ENCODE results near the gene GRID2IP. TPM values are rescaled to one million over a fixed set of nuclear protein-coding genes. Genes with fewer than 3 reads are reported as not detected.

Gene GRID2IP
- total and polyA plus RNA-seq, 10 of the 15 experiments (the other 5 are each of a cell fraction or from before 2014, with no cell fraction given), result not detected

DNA sequence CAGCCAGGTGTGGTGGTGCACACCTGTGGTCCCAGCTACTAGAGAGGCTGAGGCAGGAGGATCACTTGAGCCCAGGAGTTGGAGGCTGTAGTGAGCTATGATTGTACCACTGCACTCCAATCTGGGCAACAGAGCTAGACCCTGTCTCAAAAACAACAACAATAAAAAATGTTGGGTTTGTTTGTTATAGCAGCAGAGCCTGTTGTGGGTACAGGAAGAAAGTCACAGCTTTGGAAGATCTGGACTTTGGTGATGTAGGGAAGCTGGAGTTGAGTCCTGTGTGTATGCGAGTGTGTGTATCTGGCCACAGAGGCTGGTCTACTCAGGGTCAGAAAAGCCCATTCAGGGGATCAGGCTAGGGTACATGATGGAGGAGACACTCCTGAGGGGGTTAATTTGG is 3.9 kb downstream of the GRID2IP start:
- DNase-seq (ENCODE audit: low read depth, low spot score) (no peak), FAIRE-seq (no peak), ATAC-seq (no peak)
- ChIA-PET POLR2A (no interaction called here), RAD21 (ENCODE audit: unreplicated experiment) (no interaction called here), SMC1A (ENCODE audit: uncharacterized antibody, unreplicated experiment) (no interaction called here), CTCF (interaction anchor here (0.6 to 1.1 kb wide), 2 partner anchors 13 to 29 kb away, joined by 3 read pairs; no protein-coding TSS in a partner anchor)
- TF ChIP-seq, protein P1, sequence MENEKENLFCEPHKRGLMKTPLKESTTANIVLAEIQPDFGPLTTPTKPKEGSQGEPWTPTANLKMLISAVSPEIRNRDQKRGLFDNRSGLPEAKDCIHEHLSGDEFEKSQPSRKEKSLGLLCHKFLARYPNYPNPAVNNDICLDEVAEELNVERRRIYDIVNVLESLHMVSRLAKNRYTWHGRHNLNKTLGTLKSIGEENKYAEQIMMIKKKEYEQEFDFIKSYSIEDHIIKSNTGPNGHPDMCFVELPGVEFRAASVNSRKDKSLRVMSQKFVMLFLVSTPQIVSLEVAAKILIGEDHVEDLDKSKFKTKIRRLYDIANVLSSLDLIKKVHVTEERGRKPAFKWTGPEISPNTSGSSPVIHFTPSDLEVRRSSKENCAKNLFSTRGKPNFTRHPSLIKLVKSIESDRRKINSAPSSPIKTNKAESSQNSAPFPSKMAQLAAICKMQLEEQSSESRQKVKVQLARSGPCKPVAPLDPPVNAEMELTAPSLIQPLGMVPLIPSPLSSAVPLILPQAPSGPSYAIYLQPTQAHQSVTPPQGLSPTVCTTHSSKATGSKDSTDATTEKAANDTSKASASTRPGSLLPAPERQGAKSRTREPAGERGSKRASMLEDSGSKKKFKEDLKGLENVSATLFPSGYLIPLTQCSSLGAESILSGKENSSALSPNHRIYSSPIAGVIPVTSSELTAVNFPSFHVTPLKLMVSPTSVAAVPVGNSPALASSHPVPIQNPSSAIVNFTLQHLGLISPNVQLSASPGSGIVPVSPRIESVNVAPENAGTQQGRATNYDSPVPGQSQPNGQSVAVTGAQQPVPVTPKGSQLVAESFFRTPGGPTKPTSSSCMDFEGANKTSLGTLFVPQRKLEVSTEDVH (IDR thresholded peaks at IDR 0.05; ENCODE audit: low read depth, partially characterized antibody), result no peak
- no peak for TF ChIP-seq SMC3 (IDR thresholded peaks at IDR 0.05; ENCODE audit: borderline replicate concordance, low read length)
- Histone ChIP-seq H3K27me3 (replicated peaks in 1 of 2; ENCODE audit: control insufficient read depth in 2 of 2, insufficient read depth in 2 of 2, low read length in 1 of 2) (no peaks in the 10 kb centered on the region), H3K4me2 (ENCODE audit: control insufficient read depth, insufficient read depth) (no peak overlapping the region), H2AFZ (ENCODE audit: control insufficient read depth, low read depth, low read length) (no peak overlapping the region), H3K27ac (ENCODE audit: control insufficient read depth, insufficient read depth) (no peak overlapping the region), H3K79me2 (ENCODE audit: control insufficient read depth, insufficient read depth, low read length) (no peaks in the 10 kb centered on the region), H3K9me3 (replicated peaks; ENCODE audit: control insufficient read depth, insufficient read depth, low read length) (no peaks in the 10 kb centered on the region), H3K4me1 (ENCODE audit: control insufficient read depth, insufficient read depth, low read length) (peaks cover 9% of the 10 kb centered on the region), H3K9ac (ENCODE audit: control insufficient read depth, insufficient read depth, low read length) (no peak overlapping the region), H3K4me3 (no peak overlapping the region), H4K20me1 (ENCODE audit: control insufficient read depth, insufficient read depth) (no peaks in the 10 kb centered on the region), H3K36me3 (ENCODE audit: control insufficient read depth in 2 of 2, insufficient read depth in 2 of 2, low read length in 1 of 2) (no peaks in the 10 kb centered on the region)
- BruUV-seq (replicated peaks), result no TSS peak
- intact Hi-C loops (cut with micrococcal nuclease; ENCODE audit: unreplicated experiment) (no loop called here), in situ Hi-C loops (cut with MboI) (no loop called here)
- 90% methylated on average over 1 of the region's 1 CpG for WGBS (ENCODE audit: insufficient coverage, insufficient replicate concordance, low lambda C conversion rate, missing lambda C conversion rate)

DNA sequence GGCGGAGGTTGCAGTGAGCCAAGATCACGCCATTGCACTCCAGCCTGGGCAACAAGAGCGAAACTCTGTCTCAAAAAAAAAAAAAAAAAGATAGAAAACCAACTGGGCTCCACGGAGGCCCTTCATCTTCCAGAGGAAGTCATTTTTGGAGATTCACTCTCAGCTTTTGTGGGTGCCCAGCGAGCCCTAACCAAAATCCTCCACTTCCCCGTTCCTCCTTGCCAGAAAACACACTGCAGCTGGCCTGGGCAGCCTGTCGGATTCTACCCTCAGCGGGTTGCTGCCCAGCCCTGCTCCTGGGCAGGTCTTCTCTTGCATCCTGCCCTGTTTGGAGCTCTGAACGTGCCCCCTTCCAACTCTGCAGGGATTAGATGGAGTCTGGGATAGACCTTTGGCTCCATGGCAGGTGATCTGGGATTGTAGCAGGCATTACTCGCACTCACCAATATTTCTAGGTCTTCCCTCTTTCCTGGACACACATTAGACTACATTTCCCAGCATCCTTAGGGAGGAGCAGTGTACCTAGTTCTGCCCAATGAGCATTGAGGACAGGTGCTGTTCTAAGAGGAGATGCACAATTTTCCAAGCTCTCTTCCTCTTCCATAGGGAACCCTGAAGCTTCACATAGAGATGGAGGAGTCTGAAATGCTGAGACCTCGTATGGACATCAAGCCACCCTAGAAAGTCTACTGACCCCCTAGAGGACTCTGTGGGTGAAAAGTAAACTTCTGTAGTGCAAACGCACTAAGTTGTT is 4.6 kb downstream of the GRID2IP start:
- no peak overlapping the region for H2AFZ ChIP-seq (ENCODE audit: control insufficient read depth, low read depth, low read length)
- H4K20me1 ChIP-seq (ENCODE audit: control insufficient read depth, insufficient read depth), result no peaks in the 10 kb centered on the region
- ChIA-PET RAD21 (ENCODE audit: unreplicated experiment) (no interaction called here), POLR2A (no interaction called here), SMC1A (ENCODE audit: uncharacterized antibody, unreplicated experiment) (no interaction called here), CTCF (interaction anchor here (0.6 to 1.1 kb wide), 2 partner anchors 13 to 29 kb away, joined by 3 read pairs; no protein-coding TSS in a partner anchor)
- WGBS (ENCODE audit: insufficient coverage, insufficient replicate concordance, low lambda C conversion rate, missing lambda C conversion rate), result 47% methylated on average over 11 of the region's 12 CpGs
- H3K79me2 ChIP-seq (ENCODE audit: control insufficient read depth, insufficient read depth, low read length), result no peaks in the 10 kb centered on the region
- H3K4me3 ChIP-seq, result no peak overlapping the region
- no peaks in the 10 kb centered on the region for H3K36me3 ChIP-seq (ENCODE audit: control insufficient read depth in 2 of 2, insufficient read depth in 2 of 2, low read length in 1 of 2)
- H3K4me1 ChIP-seq (ENCODE audit: control insufficient read depth, insufficient read depth, low read length), result peaks cover 9% of the 10 kb centered on the region
- intact Hi-C loops (cut with micrococcal nuclease; ENCODE audit: unreplicated experiment) (no loop called here), in situ Hi-C loops (cut with MboI) (no loop called here)
- no peak overlapping the region for H3K9ac ChIP-seq (ENCODE audit: control insufficient read depth, insufficient read depth, low read length)
- no peak overlapping the region for H3K27ac ChIP-seq (ENCODE audit: control insufficient read depth, insufficient read depth)
- no peaks in the 10 kb centered on the region for H3K9me3 ChIP-seq (replicated peaks; ENCODE audit: control insufficient read depth, insufficient read depth, low read length)
- H3K27me3 ChIP-seq (replicated peaks in 1 of 2; ENCODE audit: control insufficient read depth in 2 of 2, insufficient read depth in 2 of 2, low read length in 1 of 2), result no peaks in the 10 kb centered on the region
- no peak for DNase-seq (ENCODE audit: low read depth, low spot score)
- no peak for ATAC-seq
- no TSS peak for BruUV-seq (replicated peaks)
- FAIRE-seq, result no peak
- no peak overlapping the region for H3K4me2 ChIP-seq (ENCODE audit: control insufficient read depth, insufficient read depth)
- TF ChIP-seq NR2C2 (IDR thresholded peaks at IDR 0.05; ENCODE audit: borderline replicate concordance, control insufficient read depth, insufficient read length, low read depth) (no peak), SIX5 (IDR thresholded peaks at IDR 0.05; ENCODE audit: low read depth, low read length, severe bottlenecking) (peak; percentile 46), PAX5 (IDR thresholded peaks at IDR 0.05; ENCODE audit: borderline replicate concordance, low read depth, low read length) (no peak), HDAC6 (IDR thresholded peaks at IDR 0.05; ENCODE audit: unreplicated experiment) (no peak)
- TF ChIP-seq, protein P2, sequence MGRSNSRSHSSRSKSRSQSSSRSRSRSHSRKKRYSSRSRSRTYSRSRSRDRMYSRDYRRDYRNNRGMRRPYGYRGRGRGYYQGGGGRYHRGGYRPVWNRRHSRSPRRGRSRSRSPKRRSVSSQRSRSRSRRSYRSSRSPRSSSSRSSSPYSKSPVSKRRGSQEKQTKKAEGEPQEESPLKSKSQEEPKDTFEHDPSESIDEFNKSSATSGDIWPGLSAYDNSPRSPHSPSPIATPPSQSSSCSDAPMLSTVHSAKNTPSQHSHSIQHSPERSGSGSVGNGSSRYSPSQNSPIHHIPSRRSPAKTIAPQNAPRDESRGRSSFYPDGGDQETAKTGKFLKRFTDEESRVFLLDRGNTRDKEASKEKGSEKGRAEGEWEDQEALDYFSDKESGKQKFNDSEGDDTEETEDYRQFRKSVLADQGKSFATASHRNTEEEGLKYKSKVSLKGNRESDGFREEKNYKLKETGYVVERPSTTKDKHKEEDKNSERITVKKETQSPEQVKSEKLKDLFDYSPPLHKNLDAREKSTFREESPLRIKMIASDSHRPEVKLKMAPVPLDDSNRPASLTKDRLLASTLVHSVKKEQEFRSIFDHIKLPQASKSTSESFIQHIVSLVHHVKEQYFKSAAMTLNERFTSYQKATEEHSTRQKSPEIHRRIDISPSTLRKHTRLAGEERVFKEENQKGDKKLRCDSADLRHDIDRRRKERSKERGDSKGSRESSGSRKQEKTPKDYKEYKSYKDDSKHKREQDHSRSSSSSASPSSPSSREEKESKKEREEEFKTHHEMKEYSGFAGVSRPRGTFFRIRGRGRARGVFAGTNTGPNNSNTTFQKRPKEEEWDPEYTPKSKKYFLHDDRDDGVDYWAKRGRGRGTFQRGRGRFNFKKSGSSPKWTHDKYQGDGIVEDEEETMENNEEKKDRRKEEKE (IDR thresholded peaks at IDR 0.05), result no peak

Measured in GM12878 (cell line).